Gastrocnemius medialis (tissue), 4 donors: ENCODE data around the gene AKAP13.

ENCODE experiments used
- CTCF ChIP-seq, 5 experiments: fragments of 450-650 bp in 3 of 5; fragments of 200-600 bp in 2 of 5; sonication (generic) in 2 of 5; IDR thresholded peaks in 4 of 5; conservative IDR thresholded peaks in 1 of 5; 1 replicate in 4 of 5; 2 replicates in 1 of 5; pipeline ENCODE4 v1.5.1; 2016 to 2019; ENCODE audit warnings: antibody characterized with exemption in 5 of 5, mild to moderate bottlenecking in 3 of 5, moderate library complexity in 3 of 5
- POLR2A ChIP-seq, 2 donors: fragments of 450-650 bp; IDR thresholded peaks; one replicate each; pipeline ENCODE4 v1.6.1; 2017; ENCODE audit warnings: antibody characterized with exemption in 2 of 2, mild to moderate bottlenecking in 2 of 2, moderate library complexity in 2 of 2

- TF ChIP-seq CTCF (IDR thresholded peaks at IDR 0.05 in 4 of 5, conservative IDR thresholded peaks at IDR 0.05 in 1 of 5) (no peak), POLR2A (IDR thresholded peaks at IDR 0.05) (no peak)
Measured at GRCh38 chr15:85598219-85598618, 217.8 kb downstream of the AKAP13 start.
